IPS-18c (cell line): Measurements from ENCODE around the gene POTEB2.
"Not testable (repeated sequence)": the region's sequence is repeated elsewhere in the genome, so short reads cannot be mapped to it uniquely, and the experiment has no call there.

Source experiments
- H3K4me3 ChIP-seq: 2 replicates; pipeline ENCODE4 v1.7.0; 2013; ENCODE audit warnings: low read depth, mild to moderate bottlenecking, low read length, moderate library complexity; ENCODE audit not compliant: insufficient read depth
- H3K9me3 ChIP-seq: one replicate; pipeline ENCODE4 v1.6.1; 2013; ENCODE audit warnings: mild to moderate bottlenecking, low read length, moderate library complexity; ENCODE audit not compliant: control insufficient read depth, insufficient read depth

Gene POTEB2

GRCh38 chr15:20866214-20866613, at the start of gene POTEB2:
TSS of gene POTEB2 (minus strand) at chr15:20866314. CDS start at chr15:20866281, 33 bp downstream.
- H3K9me3 ChIP-seq, H3K4me3 ChIP-seq: not testable (repeated sequence)

GRCh38 chr15:20879916-20880315, 13.8 kb upstream of the POTEB2 start:
- not testable (repeated sequence) for H3K9me3 ChIP-seq, H3K4me3 ChIP-seq

DNA sequence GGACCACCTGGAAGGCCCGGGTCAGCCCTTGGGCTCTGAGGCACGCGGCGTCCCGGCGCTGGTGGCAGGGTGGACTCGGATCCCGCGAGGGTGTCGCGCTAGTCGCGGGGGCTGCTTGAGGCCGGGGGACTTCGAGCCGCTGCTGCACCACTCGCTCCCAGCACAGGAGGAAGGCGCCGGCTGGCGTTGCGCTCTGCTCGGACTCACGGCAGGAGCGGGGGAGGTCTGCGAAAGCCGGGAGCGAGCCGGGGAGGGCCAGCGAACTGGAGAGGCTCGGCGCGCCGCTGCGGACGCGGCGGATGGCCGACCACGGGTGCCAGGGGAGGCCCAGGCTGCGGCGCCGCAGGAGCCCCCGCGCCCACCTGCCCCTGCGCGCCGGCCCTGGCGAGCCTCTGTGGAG, 12.3 kb upstream of the POTEB2 start:
- H3K4me3 ChIP-seq, H3K9me3 ChIP-seq: not testable (repeated sequence)

GRCh38 chr15:20877819-20878218, 11.7 kb upstream of the POTEB2 start:
- H3K4me3 ChIP-seq, H3K9me3 ChIP-seq: not testable (repeated sequence)
